ENCODE data around the gene SRRM4. TPM values are rescaled to one million over a fixed set of nuclear protein-coding genes. Genes with fewer than 3 reads are reported as not detected.

The SRRM4 gene
- total and polyA plus RNA-seq, 8 donors = 0.05 to 2.6 (median 0.22) TPM; not detected in 2

- DNase-seq = no peak
- Histone ChIP-seq H3K27me3 (peaks cover 0 to 56% (median 0%) of the 10 kb centered on the region in 3 donors), H3K4me1 (no peaks in the 10 kb centered on the region), H3K27ac (no peak overlapping the region), H3K9me3 (no peaks in the 10 kb centered on the region), H3K4me3 (no peak overlapping the region), H3K36me3 (no peaks in the 10 kb centered on the region)
- 9 to 91% (median 80%) methylated on average over 1 of the region's 1 CpG; no CpG with 5 or more reads in 1 of the 5 donors for WGBS, 5 donors
- intact Hi-C loops (cut with DNase I; ENCODE audit: low total_unique reads) = no loop called here
- TF ChIP-seq POLR2A (IDR thresholded peaks at IDR 0.05) (no peak), CTCF (IDR thresholded peaks at IDR 0.05) (no peak), EP300 (IDR thresholded peaks at IDR 0.05) (no peak), POLR2AphosphoS5 (IDR thresholded peaks at IDR 0.05) (no peak)
These were observed 108.9 kb downstream of the SRRM4 start for GRCh38 chr12:119090276-119090675.

DNA sequence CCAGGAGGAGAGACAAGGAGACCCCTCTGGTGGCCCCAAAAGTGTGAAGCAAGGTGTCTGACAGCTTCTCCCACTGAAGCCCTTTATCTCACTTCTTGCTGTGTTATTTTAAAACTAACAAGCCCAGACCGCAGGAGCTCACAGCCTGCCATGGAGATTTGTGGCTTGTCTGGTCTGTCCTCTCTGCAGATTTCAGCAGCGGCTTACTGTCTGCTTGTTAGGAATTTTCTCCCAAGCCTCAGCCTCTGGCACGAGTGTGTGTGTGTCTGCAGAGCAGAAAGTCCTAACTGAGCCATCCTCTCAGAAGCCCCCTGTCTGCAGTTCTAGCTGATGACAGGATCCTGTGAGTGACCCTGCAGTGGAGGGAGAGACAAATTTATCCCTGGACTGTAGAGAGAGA lies 109.5 kb downstream of the SRRM4 start:
- TF ChIP-seq CTCF (IDR thresholded peaks at IDR 0.05) (no peak), POLR2A (IDR thresholded peaks at IDR 0.05) (no peak), POLR2AphosphoS5 (IDR thresholded peaks at IDR 0.05) (no peak), EP300 (IDR thresholded peaks at IDR 0.05) (no peak)
- intact Hi-C loops (cut with DNase I; ENCODE audit: low total_unique reads) = no loop called here
- no peak for DNase-seq
- Histone ChIP-seq H3K4me1 (no peaks in the 10 kb centered on the region), H3K36me3 (no peaks in the 10 kb centered on the region), H3K9me3 (no peaks in the 10 kb centered on the region), H3K27ac (no peak overlapping the region), H3K27me3 (peaks cover 0 to 51% (median 0%) of the 10 kb centered on the region in 3 donors), H3K4me3 (no peak overlapping the region)
- 7 to 19% (median 12%) methylated on average over 2 to 3 of the region's 3 CpGs for WGBS, 5 donors

- Histone ChIP-seq H3K36me3 (no peaks in the 10 kb centered on the region), H3K4me1 (no peaks in the 10 kb centered on the region), H3K4me3 (no peak overlapping the region), H3K27ac (no peak overlapping the region), H3K9me3 (peaks cover 0 to 19% (median 10%) of the 10 kb centered on the region in 4 donors), H3K27me3 (peaks cover 0 to 25% (median 0%) of the 10 kb centered on the region in 3 donors)
- DNase-seq = no peak
- TF ChIP-seq POLR2AphosphoS5 (IDR thresholded peaks at IDR 0.05) (no peak), CTCF (IDR thresholded peaks at IDR 0.05) (no peak), POLR2A (IDR thresholded peaks at IDR 0.05) (no peak), EP300 (IDR thresholded peaks at IDR 0.05) (no peak)
- intact Hi-C loops (cut with DNase I; ENCODE audit: low total_unique reads) = no loop called here
- WGBS, 5 donors = 31 to 40% (median 33%) methylated on average over 11 of the region's 11 CpGs
These were observed 115.3 kb downstream of the SRRM4 start for GRCh38 chr12:119096429-119097202.

GRCh38 chr12:119100933-119101332 lies 119.6 kb downstream of the SRRM4 start:
- no peaks in the 10 kb centered on the region for H3K4me1 ChIP-seq
- no peaks in the 10 kb centered on the region for H3K27me3 ChIP-seq
- intact Hi-C loops (cut with DNase I; ENCODE audit: low total_unique reads) = no loop called here
- TF ChIP-seq EP300 (IDR thresholded peaks at IDR 0.05) (no peak), CTCF (IDR thresholded peaks at IDR 0.05) (no peak), POLR2AphosphoS5 (IDR thresholded peaks at IDR 0.05) (no peak), POLR2A (IDR thresholded peaks at IDR 0.05) (no peak)
- 37 to 75% (median 67%) methylated on average over 3 of the region's 3 CpGs for WGBS, 5 donors
- no peak for DNase-seq
- no peaks in the 10 kb centered on the region for H3K36me3 ChIP-seq
- H3K27ac ChIP-seq = no peak overlapping the region
- H3K4me3 ChIP-seq = no peak overlapping the region
- peaks cover 0 to 19% (median 10%) of the 10 kb centered on the region in 4 donors for H3K9me3 ChIP-seq
